ENCODE data around the gene AKAP6.

AKAP6 gene

GRCh38 chr14:32481707-32482106, 152.6 kb downstream of the AKAP6 start:
- Histone ChIP-seq H3K27ac (no peak overlapping the region), H3K27me3 (replicated peaks) (no peaks in the 10 kb centered on the region), H3K4me3 (ENCODE audit: low read depth, low read length) (no peak overlapping the region), H3K36me3 (replicated peaks) (no peaks in the 10 kb centered on the region)
- DNase-seq = no peak
- no peak for TF ChIP-seq CTCF (IDR thresholded peaks at IDR 0.05; ENCODE audit: low read depth, low read length, missing control alignments)
- in situ Hi-C loops (cut with HindIII; ENCODE audit: low pct_ligation_motif_present, low sequenced_read_pairs) = no loop called here

GRCh38 chr14:32491416-32492016, 162.4 kb downstream of the AKAP6 start:
- in situ Hi-C loops (cut with HindIII; ENCODE audit: low pct_ligation_motif_present, low sequenced_read_pairs) = no loop called here
- no peak for TF ChIP-seq CTCF (IDR thresholded peaks at IDR 0.05; ENCODE audit: low read depth, low read length, missing control alignments)
- H3K27me3 ChIP-seq (replicated peaks) = no peaks in the 10 kb centered on the region
- no peak overlapping the region for H3K27ac ChIP-seq
- no peak overlapping the region for H3K4me3 ChIP-seq (ENCODE audit: low read depth, low read length)
- DNase-seq = no peak
- H3K36me3 ChIP-seq (replicated peaks) = no peaks in the 10 kb centered on the region

- Histone ChIP-seq H3K36me3 (replicated peaks) (no peaks in the 10 kb centered on the region), H3K27me3 (replicated peaks) (no peaks in the 10 kb centered on the region), H3K4me3 (ENCODE audit: low read depth, low read length) (no peak overlapping the region), H3K27ac (no peak overlapping the region)
- no peak for TF ChIP-seq CTCF (IDR thresholded peaks at IDR 0.05; ENCODE audit: low read depth, low read length, missing control alignments)
- in situ Hi-C loops (cut with HindIII; ENCODE audit: low pct_ligation_motif_present, low sequenced_read_pairs) = no loop called here
- DNase-seq = no peak
These were observed 163.4 kb downstream of the AKAP6 start for GRCh38 chr14:32492457-32492856.

- H3K4me3 ChIP-seq (ENCODE audit: low read depth, low read length) = no peak overlapping the region
- no peak overlapping the region for H3K27ac ChIP-seq
- no peaks in the 10 kb centered on the region for H3K36me3 ChIP-seq (replicated peaks)
- in situ Hi-C loops (cut with HindIII; ENCODE audit: low pct_ligation_motif_present, low sequenced_read_pairs) = no loop called here
- H3K27me3 ChIP-seq (replicated peaks) = no peaks in the 10 kb centered on the region
- DNase-seq = no peak
- TF ChIP-seq CTCF (IDR thresholded peaks at IDR 0.05; ENCODE audit: low read depth, low read length, missing control alignments) = no peak
These were observed 165.7 kb downstream of the AKAP6 start for GRCh38 chr14:32494609-32495434.

GRCh38 chr14:32495435-32495734, 166.3 kb downstream of the AKAP6 start:
- H3K36me3 ChIP-seq (replicated peaks) = no peaks in the 10 kb centered on the region
- H3K27me3 ChIP-seq (replicated peaks) = no peaks in the 10 kb centered on the region
- no peak overlapping the region for H3K4me3 ChIP-seq (ENCODE audit: low read depth, low read length)
- in situ Hi-C loops (cut with HindIII; ENCODE audit: low pct_ligation_motif_present, low sequenced_read_pairs) = no loop called here
- DNase-seq = no peak
- TF ChIP-seq CTCF (IDR thresholded peaks at IDR 0.05; ENCODE audit: low read depth, low read length, missing control alignments) = no peak
- no peak overlapping the region for H3K27ac ChIP-seq
